ENCODE results near the gene GNS.

Gene GNS

DNA sequence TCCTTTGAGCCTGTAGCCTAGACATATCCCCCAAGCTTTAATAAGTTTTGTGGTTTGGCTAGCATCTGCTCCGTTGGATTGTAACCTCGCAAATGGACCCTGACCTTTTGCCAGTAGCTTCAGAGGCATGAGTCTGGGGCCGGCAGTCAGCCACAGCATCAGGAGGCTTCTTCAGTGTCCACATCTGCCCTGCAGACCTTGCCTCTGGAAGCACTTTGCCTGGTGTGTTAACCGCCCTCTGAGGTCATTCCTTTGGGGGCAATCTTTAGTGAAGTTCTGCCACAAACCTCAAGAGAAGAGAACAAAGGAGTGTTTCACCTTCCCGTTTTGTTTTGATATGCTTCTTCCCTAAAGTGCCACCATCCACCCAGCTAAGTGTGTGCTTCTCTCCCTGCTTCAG is 71.4 kb downstream of the GNS start:
- ChIA-PET CTCF (no interaction called here), POLR2A (no interaction called here)
- DNase-seq (ENCODE audit: extremely low spot score): no peak
- TF ChIP-seq SP1 (IDR thresholded peaks at IDR 0.05) (no peak), FOXK2 (IDR thresholded peaks at IDR 0.05) (no peak), L3MBTL2 (conservative IDR thresholded peaks at IDR 0.05) (no peak), ELF4 (IDR thresholded peaks at IDR 0.05) (no peak), ZNF384 (IDR thresholded peaks at IDR 0.05) (no peak), FOXA1 (IDR thresholded peaks at IDR 0.05) (no peak), BHLHE40 (IDR thresholded peaks at IDR 0.05; ENCODE audit: borderline replicate concordance) (no peak), ARNT (IDR thresholded peaks at IDR 0.05) (no peak), SUZ12 (IDR thresholded peaks at IDR 0.05) (no peak), CTBP1 (IDR thresholded peaks at IDR 0.05; ENCODE audit: borderline replicate concordance) (no peak), LEF1 (IDR thresholded peaks at IDR 0.05; ENCODE audit: borderline replicate concordance) (no peak), NFRKB (IDR thresholded peaks at IDR 0.05) (no peak), HDGF (IDR thresholded peaks at IDR 0.05; ENCODE audit: borderline replicate concordance) (no peak), FOXM1 (IDR thresholded peaks at IDR 0.05; ENCODE audit: borderline replicate concordance) (no peak), TARDBP (IDR thresholded peaks at IDR 0.05) (no peak)
- TF ChIP-seq, protein P1, sequence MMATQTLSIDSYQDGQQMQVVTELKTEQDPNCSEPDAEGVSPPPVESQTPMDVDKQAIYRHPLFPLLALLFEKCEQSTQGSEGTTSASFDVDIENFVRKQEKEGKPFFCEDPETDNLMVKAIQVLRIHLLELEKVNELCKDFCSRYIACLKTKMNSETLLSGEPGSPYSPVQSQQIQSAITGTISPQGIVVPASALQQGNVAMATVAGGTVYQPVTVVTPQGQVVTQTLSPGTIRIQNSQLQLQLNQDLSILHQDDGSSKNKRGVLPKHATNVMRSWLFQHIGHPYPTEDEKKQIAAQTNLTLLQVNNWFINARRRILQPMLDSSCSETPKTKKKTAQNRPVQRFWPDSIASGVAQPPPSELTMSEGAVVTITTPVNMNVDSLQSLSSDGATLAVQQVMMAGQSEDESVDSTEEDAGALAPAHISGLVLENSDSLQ (IDR thresholded peaks at IDR 0.05): no peak

DNA sequence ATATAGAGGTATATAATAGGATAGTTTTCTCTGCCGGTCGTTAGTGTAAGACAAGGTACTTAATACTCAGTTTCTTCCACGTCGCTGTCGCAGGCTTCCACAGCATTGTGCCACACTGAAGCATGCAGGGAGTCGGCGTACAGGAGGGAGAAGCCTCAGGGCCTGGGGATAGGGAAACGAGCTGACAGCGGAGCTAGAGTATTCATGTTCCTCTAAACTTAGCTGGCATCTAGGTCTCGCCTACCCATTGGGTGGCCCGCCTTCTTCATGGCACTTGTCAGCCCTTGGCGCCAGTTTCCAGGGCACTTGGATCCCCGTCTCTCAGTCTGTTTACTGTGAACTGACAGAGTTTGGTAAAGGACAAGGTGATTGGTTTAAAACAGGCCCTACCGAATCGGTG is 73.6 kb downstream of the GNS start:
- CTCF ChIA-PET: interaction anchor here (0.8 to 1.0 kb wide), 2 partner anchors 12 to 136 kb away, joined by 3 to 6 read pairs; no protein-coding TSS in a partner anchor
- POLR2A ChIA-PET: no interaction called here
- TF ChIP-seq, protein P1 (IDR thresholded peaks at IDR 0.05): no peak
- TF ChIP-seq ZNF384 (IDR thresholded peaks at IDR 0.05) (no peak), TARDBP (IDR thresholded peaks at IDR 0.05) (no peak), SUZ12 (IDR thresholded peaks at IDR 0.05) (no peak), ELF4 (IDR thresholded peaks at IDR 0.05) (no peak), FOXK2 (IDR thresholded peaks at IDR 0.05) (no peak), ARNT (IDR thresholded peaks at IDR 0.05) (no peak), L3MBTL2 (conservative IDR thresholded peaks at IDR 0.05) (no peak), NFRKB (IDR thresholded peaks at IDR 0.05) (no peak), CTBP1 (IDR thresholded peaks at IDR 0.05; ENCODE audit: borderline replicate concordance) (no peak), FOXM1 (IDR thresholded peaks at IDR 0.05; ENCODE audit: borderline replicate concordance) (no peak), SP1 (IDR thresholded peaks at IDR 0.05) (no peak), LEF1 (IDR thresholded peaks at IDR 0.05; ENCODE audit: borderline replicate concordance) (no peak), HDGF (IDR thresholded peaks at IDR 0.05; ENCODE audit: borderline replicate concordance) (no peak), BHLHE40 (IDR thresholded peaks at IDR 0.05; ENCODE audit: borderline replicate concordance) (no peak), FOXA1 (IDR thresholded peaks at IDR 0.05) (no peak)
- DNase-seq (ENCODE audit: extremely low spot score): no peak

DNA sequence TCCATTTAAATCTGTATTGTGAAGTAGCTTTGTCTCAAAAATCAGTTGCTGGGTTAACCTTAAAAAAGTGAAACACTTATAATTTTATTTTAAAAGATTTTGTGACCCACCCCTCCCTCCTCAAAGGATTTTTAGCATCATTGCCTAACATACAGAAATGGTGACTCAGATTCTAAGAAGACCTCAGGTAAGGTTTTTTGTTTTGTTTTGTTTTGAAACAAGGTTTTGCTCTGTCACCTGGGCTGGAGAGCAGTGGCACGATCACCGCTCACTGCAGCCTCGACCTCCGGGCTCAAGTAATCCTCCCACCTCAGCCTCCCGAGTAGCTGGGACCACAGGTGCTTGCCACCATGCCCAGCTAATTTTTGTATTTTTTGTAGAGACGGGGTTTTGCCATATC is 74.2 kb downstream of the GNS start:
- ChIA-PET POLR2A (no interaction called here), CTCF (interaction anchor here (1.0 kb wide), 1 partner anchor 136 kb away, joined by 6 read pairs; no protein-coding TSS in a partner anchor)
- no peak for DNase-seq (ENCODE audit: extremely low spot score)
- TF ChIP-seq HDGF (IDR thresholded peaks at IDR 0.05; ENCODE audit: borderline replicate concordance) (no peak), BHLHE40 (IDR thresholded peaks at IDR 0.05; ENCODE audit: borderline replicate concordance) (no peak), SP1 (IDR thresholded peaks at IDR 0.05) (no peak), NFRKB (IDR thresholded peaks at IDR 0.05) (no peak), FOXA1 (IDR thresholded peaks at IDR 0.05) (no peak), CTBP1 (IDR thresholded peaks at IDR 0.05; ENCODE audit: borderline replicate concordance) (no peak), FOXM1 (IDR thresholded peaks at IDR 0.05; ENCODE audit: borderline replicate concordance) (no peak), SUZ12 (IDR thresholded peaks at IDR 0.05) (no peak), FOXK2 (IDR thresholded peaks at IDR 0.05) (no peak), ARNT (IDR thresholded peaks at IDR 0.05) (no peak), ZNF384 (IDR thresholded peaks at IDR 0.05) (no peak), L3MBTL2 (conservative IDR thresholded peaks at IDR 0.05) (no peak), TARDBP (IDR thresholded peaks at IDR 0.05) (no peak)
- TF ChIP-seq, protein P1 (IDR thresholded peaks at IDR 0.05): no peak

DNA sequence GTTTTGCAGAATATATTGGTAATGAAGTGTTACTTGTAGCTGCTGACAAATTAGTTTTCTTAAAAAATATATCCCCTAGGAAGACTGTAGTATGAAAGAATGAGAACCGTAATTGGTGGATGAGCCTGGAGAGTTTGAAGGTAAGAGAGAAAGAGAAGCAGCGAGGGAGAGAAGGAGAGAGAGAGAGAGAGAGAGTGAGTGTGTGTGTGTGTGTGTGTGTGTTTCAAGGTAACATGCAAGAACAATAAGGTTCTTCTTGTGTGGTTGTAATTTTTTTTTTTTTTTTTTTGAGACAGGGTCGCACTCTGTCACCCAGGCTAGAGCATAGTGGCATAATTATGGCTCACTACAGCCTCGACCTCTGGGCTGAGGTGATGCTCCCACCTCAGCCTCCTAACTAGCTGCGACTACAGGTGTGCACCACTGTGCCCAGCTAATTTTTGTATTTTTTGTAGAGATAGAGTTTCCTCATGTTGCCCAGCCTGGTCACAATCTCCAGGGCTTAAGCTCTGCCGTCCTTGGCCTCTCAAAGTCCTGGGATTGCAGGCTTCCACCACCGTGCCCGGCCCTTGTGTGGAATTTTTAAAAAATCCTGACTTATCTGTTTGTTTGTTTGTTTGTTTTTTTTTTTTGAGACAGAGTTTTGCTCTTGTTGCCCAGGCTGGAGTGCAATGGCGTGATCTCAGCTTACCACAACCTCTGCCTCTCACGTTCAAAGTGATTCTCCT is 75.2 kb downstream of the GNS start:
- no peak for DNase-seq (ENCODE audit: extremely low spot score)
- ChIA-PET CTCF (interaction anchor here (1.1 kb wide), 1 partner anchor 16 kb away, joined by 3 read pairs; no protein-coding TSS in a partner anchor), POLR2A (interaction anchor here (1.0 kb wide), 1 partner anchor 14 kb away, joined by 3 read pairs; no protein-coding TSS in a partner anchor)
- TF ChIP-seq SUZ12 (IDR thresholded peaks at IDR 0.05) (no peak), ZNF384 (IDR thresholded peaks at IDR 0.05) (no peak), NFRKB (IDR thresholded peaks at IDR 0.05) (no peak), FOXM1 (IDR thresholded peaks at IDR 0.05; ENCODE audit: borderline replicate concordance) (no peak), SP1 (IDR thresholded peaks at IDR 0.05) (no peak), BHLHE40 (IDR thresholded peaks at IDR 0.05; ENCODE audit: borderline replicate concordance) (no peak), FOXK2 (IDR thresholded peaks at IDR 0.05) (no peak), FOXA1 (IDR thresholded peaks at IDR 0.05) (no peak), TARDBP (IDR thresholded peaks at IDR 0.05) (no peak)
- TF ChIP-seq, protein P1 (IDR thresholded peaks at IDR 0.05): no peak

Data from HEK293T (cell line).